Retinal pigment epithelial cell (primary cell): ENCODE measurements around the gene SPAG16.

ENCODE experiments used
- DNase-seq: peaks from one replicate; pipeline ENCODE4 v3.0.0-alpha.2; 2010; ENCODE audit warnings: low read depth
- H3K4me3 ChIP-seq: 2 replicates; pipeline ENCODE4 v1.5.1; 2011; ENCODE audit warnings: mild to moderate bottlenecking, low read length, control low read depth, moderate library complexity
- CTCF ChIP-seq: conservative IDR thresholded peaks from 2 replicates; pipeline ENCODE4 v1.5.1; 2011; ENCODE audit warnings: low read depth, low read length, control low read depth, inconsistent platforms

The SPAG16 gene

GRCh38 chr2:214029190-214029589, 744.9 kb downstream of the SPAG16 start:
- no peak for DNase-seq
- H3K4me3 ChIP-seq: no peak overlapping the region
- TF ChIP-seq CTCF: no peak

- TF ChIP-seq CTCF: no peak
- no peak overlapping the region for H3K4me3 ChIP-seq
- no peak for DNase-seq
Measured at GRCh38 chr2:214031566-214031965, 747.3 kb downstream of the SPAG16 start.

GRCh38 chr2:214034417-214034816, 750.2 kb downstream of the SPAG16 start:
- DNase-seq: no peak
- no peak for TF ChIP-seq CTCF
- H3K4me3 ChIP-seq: no peak overlapping the region

- no peak for DNase-seq
- TF ChIP-seq CTCF: no peak
- H3K4me3 ChIP-seq: no peak overlapping the region
Measured at GRCh38 chr2:214035091-214035852, 751.0 kb downstream of the SPAG16 start.

- no peak overlapping the region for H3K4me3 ChIP-seq
- TF ChIP-seq CTCF: no peak
Measured at GRCh38 chr2:214035921-214036320, 751.7 kb downstream of the SPAG16 start.

GRCh38 chr2:214038186-214038585, 753.9 kb downstream of the SPAG16 start:
- no peak for DNase-seq
- no peak for TF ChIP-seq CTCF

More at GRCh38 chr2:214035921-214036320, 751.7 kb downstream of the SPAG16 start:
- no peak for DNase-seq

GRCh38 chr2:214050731-214051130, 766.5 kb downstream of the SPAG16 start:
- no peak for DNase-seq
- TF ChIP-seq CTCF: no peak
- H3K4me3 ChIP-seq: no peak overlapping the region

More at GRCh38 chr2:214038186-214038585, 753.9 kb downstream of the SPAG16 start:
- no peak overlapping the region for H3K4me3 ChIP-seq
